HepG2 (cell line): ENCODE results near the gene SRCAP. TPM values are rescaled to one million over a fixed set of nuclear protein-coding genes. Genes with fewer than 3 reads are reported as not detected.

ENCODE experiments used
- DPF2 ChIP-seq: sonication (generic); formaldehyde crosslinking; IDR thresholded peaks from 2 replicates; pipeline ENCODE4 v1.4.0; 2020; ENCODE audit warnings: mild to moderate bottlenecking, low read depth, missing genetic modification reagents, borderline replicate concordance
- KMT2B ChIP-seq: IDR thresholded peaks from 2 replicates; pipeline ENCODE4 v1.6.1; 2016; ENCODE audit warnings: missing genetic modification reagents, missing compliant biosample characterization
- MAX ChIP-seq: IDR thresholded peaks from 2 replicates; pipeline ENCODE4 v1.6.1; 2012; ENCODE audit warnings: inconsistent platforms
- MBNL3 ChIP-seq: fragments of 250-450 bp; sonication (Bioruptor Pico); conservative IDR thresholded peaks from 2 replicates; pipeline ENCODE4 v1.8.0; 2022; ENCODE audit warnings: mild to moderate bottlenecking, inconsistent platforms
- NFKBIZ ChIP-seq: IDR thresholded peaks from 2 replicates; pipeline ENCODE4 v1.6.1; 2018; ENCODE audit warnings: missing genetic modification reagents, missing compliant biosample characterization
- PATZ1 ChIP-seq: sonication (generic); formaldehyde crosslinking; IDR thresholded peaks from 2 replicates; pipeline ENCODE4 v1.4.0; 2020; ENCODE audit warnings: missing genetic modification reagents
- REPIN1 ChIP-seq: sonication (generic); formaldehyde crosslinking; IDR thresholded peaks from 2 replicates; pipeline ENCODE4 v1.8.0; 2022; ENCODE audit warnings: missing genetic modification reagents, low read depth, mild to moderate bottlenecking, borderline replicate concordance
- SAP130 ChIP-seq: IDR thresholded peaks from 2 replicates; pipeline ENCODE4 v1.6.1; 2016; ENCODE audit warnings: low read depth
- STAG1 ChIP-seq: sonication (generic); formaldehyde crosslinking; IDR thresholded peaks from 2 replicates; pipeline ENCODE4 v1.4.0; 2020; ENCODE audit warnings: missing genetic modification reagents
- ZFP37 ChIP-seq: sonication (generic); formaldehyde crosslinking; IDR thresholded peaks from 2 replicates; pipeline ENCODE4 v1.4.0; 2020; ENCODE audit warnings: missing genetic modification reagents, borderline replicate concordance
- ZFYVE20 ChIP-seq: sonication (generic); formaldehyde crosslinking; IDR thresholded peaks from 2 replicates; pipeline ENCODE4 v1.8.0; 2023; ENCODE audit warnings: low read depth, mild to moderate bottlenecking, moderate library complexity, missing genetic modification reagents, borderline replicate concordance
- ZMAT5 ChIP-seq: sonication (generic); formaldehyde crosslinking; IDR thresholded peaks from 2 replicates; pipeline ENCODE4 v1.5.0; 2020; ENCODE audit warnings: mild to moderate bottlenecking, low read depth, missing genetic modification reagents, borderline replicate concordance
- ZNF260 ChIP-seq: sonication (generic); formaldehyde crosslinking; IDR thresholded peaks from 2 replicates; pipeline ENCODE4 v1.4.0; 2020; ENCODE audit warnings: missing genetic modification reagents, low read depth, mild to moderate bottlenecking, borderline replicate concordance
- ZNF275 ChIP-seq: sonication (generic); formaldehyde crosslinking; IDR thresholded peaks from 2 replicates; pipeline ENCODE4 v1.8.0; 2022; ENCODE audit warnings: missing genetic modification reagents, mild to moderate bottlenecking, inconsistent platforms, borderline replicate concordance
- ZNF609 ChIP-seq: sonication (generic); formaldehyde crosslinking; IDR thresholded peaks from 2 replicates; pipeline ENCODE4 v1.4.0; 2020; ENCODE audit warnings: mild to moderate bottlenecking, missing genetic modification reagents, borderline replicate concordance
- ZNF713 ChIP-seq: sonication (generic); formaldehyde crosslinking; IDR thresholded peaks from 2 replicates; pipeline ENCODE4 v1.4.0; 2020; ENCODE audit warnings: mild to moderate bottlenecking, missing genetic modification reagents
- ZNF800 ChIP-seq: sonication (generic); formaldehyde crosslinking; IDR thresholded peaks from 2 replicates; pipeline ENCODE4 v1.4.0; 2020; ENCODE audit warnings: missing genetic modification reagents
- polyA plus RNA-seq, 8 experiments: library from polyadenylated mRNA; depleted of rRNA in 3 of 8; stranded (reverse) in 7 of 8; unstranded in 1 of 8; fragments of >200 nt; fragmentation: Illumina TruSeq in 4 of 8; extraction: Trizol in 4 of 8; gene quantifications; 2 replicates each; pipeline versions ENCODE4 v1.2.1 to v1.2.3, GENCODE V29; 2011 to 2016; ENCODE audit warnings: low read depth in 4 of 8, missing spikeins in 1 of 8, mixed read lengths in 1 of 8; ENCODE audit not compliant: insufficient read depth in 1 of 8
- total RNA-seq, 5 experiments: library from RNA; depleted of rRNA; stranded (reverse); fragments of >200 nt; fragmentation: Illumina TruSeq; extraction: Trizol; gene quantifications; 2 replicates each; pipeline ENCODE4 v1.2.3, GENCODE V29; 2016; ENCODE audit warnings: low read depth in 1 of 5

Gene SRCAP
- total and polyA plus RNA-seq, 2 of the 13 experiments (the other 11 are each of a cell fraction or from before 2014, with no cell fraction given), result 4.9 to 9.0 TPM

GRCh38 chr16:30698816-30699614, at the start of gene SRCAP (continued):
- 0 out of 2 replicates have a peak, but pooled peaks have one; percentile 6 for TF ChIP-seq ZNF275 (CRISPR knock-in tag)
- peak; percentile 88 for TF ChIP-seq KMT2B (CRISPR knock-in tag)
- TF ChIP-seq SAP130, result peak; percentile 76
- no peak for TF ChIP-seq MBNL3 (CRISPR knock-in tag)
- TF ChIP-seq STAG1 (CRISPR knock-in tag), result no peak
- TF ChIP-seq MAX, result peak; percentile 63
- no peak for TF ChIP-seq NFKBIZ (CRISPR knock-in tag)
- no peak for TF ChIP-seq ZNF713
- no peak for TF ChIP-seq ZMAT5 (CRISPR knock-in tag)
- TF ChIP-seq PATZ1 (CRISPR knock-in tag), result peak; percentile 66; the same call in 1 of the 2 replicates
- no peak for TF ChIP-seq DPF2
- TF ChIP-seq ZFP37, result 0 out of 2 replicates have a peak, but pooled peaks have one; percentile 55
- no peak for TF ChIP-seq REPIN1
- TF ChIP-seq ZNF800 (CRISPR knock-in tag), result 0 out of 2 replicates have a peak, but pooled peaks have one; percentile 68
- no peak; the same call in 1 of the 2 replicates for TF ChIP-seq ZFYVE20 (CRISPR knock-in tag)
- TF ChIP-seq ZNF609 (CRISPR knock-in tag), result no peak
- no peak for TF ChIP-seq ZNF260 (CRISPR knock-in tag)
